Activated CD4-positive, CD25-positive, alpha-beta regulatory T cell treated with anti-CD3 and anti-CD28 coated beads, Interleukin-2, amount 50 U/mL, for 16 hours (primary cell): ENCODE results near the gene ARID1B.

ENCODE experiments used
- DNase-seq: peaks from one replicate; pipeline ENCODE4 v3.0.0-alpha.2; 2020; ENCODE audit warnings: low read depth, low spot score

Gene ARID1B

GRCh38 chr6:157222201-157222981, 445.2 kb downstream of the ARID1B start:
- DNase-seq, result no peak

GRCh38 chr6:157223021-157223430, 445.8 kb downstream of the ARID1B start:
- DNase-seq, result no peak

GRCh38 chr6:157223511-157223910, 446.3 kb downstream of the ARID1B start:
- no peak for DNase-seq

GRCh38 chr6:157224178-157224950, 447.2 kb downstream of the ARID1B start:
- no peak for DNase-seq

- no peak for DNase-seq
Measured at GRCh38 chr6:157224951-157225574, 447.9 kb downstream of the ARID1B start.

GRCh38 chr6:157225575-157225995, 448.4 kb downstream of the ARID1B start:
- DNase-seq, result no peak

- no peak for DNase-seq
Measured at GRCh38 chr6:157226026-157226625, 448.9 kb downstream of the ARID1B start.

GRCh38 chr6:157226761-157227160, 449.6 kb downstream of the ARID1B start:
- DNase-seq, result no peak

- DNase-seq, result no peak
Measured at GRCh38 chr6:157227202-157228166, 450.3 kb downstream of the ARID1B start.

GRCh38 chr6:157228426-157229131, 451.4 kb downstream of the ARID1B start:
- no peak for DNase-seq

GRCh38 chr6:157229132-157229618, 452.0 kb downstream of the ARID1B start:
- no peak for DNase-seq

- DNase-seq, result no peak
Measured at GRCh38 chr6:157229713-157230112, 452.5 kb downstream of the ARID1B start.

- DNase-seq, result no peak
Measured at GRCh38 chr6:157230910-157231309, 453.7 kb downstream of the ARID1B start.

GRCh38 chr6:157232161-157232895, 455.1 kb downstream of the ARID1B start:
- DNase-seq, result no peak

- no peak for DNase-seq
Measured at GRCh38 chr6:157233156-157233555, 456.0 kb downstream of the ARID1B start.

GRCh38 chr6:157233686-157234085, 456.5 kb downstream of the ARID1B start:
- DNase-seq, result no peak

GRCh38 chr6:157235600-157236039, 458.4 kb downstream of the ARID1B start:
- no peak for DNase-seq

- DNase-seq, result no peak
Measured at GRCh38 chr6:157236040-157236725, 459.0 kb downstream of the ARID1B start.

- no peak for DNase-seq
Measured at GRCh38 chr6:157238346-157238745, 461.2 kb downstream of the ARID1B start.
